T47D (cell line): ENCODE data around the gene ADCY4.

ENCODE experiments used
- DNase-seq, 2 experiments: peaks; one replicate each; pipeline versions ENCODE4 v3.0.0 to v3.0.0-alpha.2; 2011 to 2012; ENCODE audit warnings: low read depth in 1 of 2, low spot score in 1 of 2
- JUND ChIP-seq: IDR thresholded peaks from 2 replicates; pipeline ENCODE4 v1.6.1; 2012; ENCODE audit warnings: low read depth
- in situ Hi-C: cut with HindIII; loops from 2 replicates; pipeline ENCODE4 v1.10.0; 2016; ENCODE audit warnings: low sequenced_read_pairs, low pct_unique_long_range_greater_than_20kb

Gene ADCY4

GRCh38 chr14:24342889-24343288 is 8.0 kb upstream of the ADCY4 start:
- DNase-seq: no peak
- in situ Hi-C loops: no loop called here
- TF ChIP-seq JUND: no peak

GRCh38 chr14:24340606-24341005 is 5.7 kb upstream of the ADCY4 start:
- DNase-seq: no peak
- in situ Hi-C loops: no loop called here
- TF ChIP-seq JUND: no peak

- DNase-seq: peak in 1 of 2 experiments; percentile 27
- in situ Hi-C loops: no loop called here
- TF ChIP-seq JUND: no peak
Measured at GRCh38 chr14:24339284-24340151, 4.6 kb upstream of the ADCY4 start, which contains the start of gene RIPK3. Gene RIPK3, minus strand, starts transcription at chr14:24339991. Its CDS starts 165 bp downstream, at chr14:24339826.

- no peak for DNase-seq
- in situ Hi-C loops: no loop called here
- TF ChIP-seq JUND: no peak
Measured at GRCh38 chr14:24338843-24339242, 4.0 kb upstream of the ADCY4 start.

GRCh38 chr14:24337824-24338175 is 2.9 kb upstream of the ADCY4 start:
- TF ChIP-seq JUND: no peak
- no peak for DNase-seq
- in situ Hi-C loops: no loop called here

GRCh38 chr14:24337144-24337823 is 2.4 kb upstream of the ADCY4 start:
- no peak for TF ChIP-seq JUND
- in situ Hi-C loops: no loop called here
- DNase-seq: no peak

GRCh38 chr14:24335461-24336171 is 745 bp upstream of the ADCY4 start:
- no peak for TF ChIP-seq JUND
- in situ Hi-C loops: no loop called here
- peak in 1 of 2 experiments; percentile 10 for DNase-seq

- peak; percentile 70 to 86 for DNase-seq
- in situ Hi-C loops: no loop called here
- no peak for TF ChIP-seq JUND
Measured at GRCh38 chr14:24332268-24332993, 2.4 kb downstream of the ADCY4 start.

- no peak for DNase-seq
- TF ChIP-seq JUND: no peak
- in situ Hi-C loops: no loop called here
Measured at GRCh38 chr14:24331731-24332267, 3.1 kb downstream of the ADCY4 start.

GRCh38 chr14:24330973-24331674 is 3.7 kb downstream of the ADCY4 start:
- in situ Hi-C loops: no loop called here
- no peak for DNase-seq
- TF ChIP-seq JUND: no peak

- in situ Hi-C loops: no loop called here
- DNase-seq: no peak
- no peak for TF ChIP-seq JUND
Measured at GRCh38 chr14:24329736-24330135, 5.1 kb downstream of the ADCY4 start.
